C4-2B (cell line): ENCODE results near the gene RXFP3.

Experiments
- H3K27ac ChIP-seq: fragments of 450-650 bp; 2 replicates; pipeline ENCODE4 v1.5.1; 2017
- CTCF ChIP-seq: fragments of 450-650 bp; conservative IDR thresholded peaks from 2 replicates; pipeline ENCODE4 v1.5.1; 2017; ENCODE audit warnings: mild to moderate bottlenecking
- ZFX ChIP-seq: fragments of 450-650 bp; IDR thresholded peaks from 2 replicates; pipeline ENCODE4 v1.6.1; 2017

Gene RXFP3

GRCh38 chr5:33984178-33984577 is 48.0 kb downstream of the RXFP3 start:
- TF ChIP-seq CTCF (no peak), ZFX (no peak)
- H3K27ac ChIP-seq: peak overlapping the region; percentile 4; the same call in 1 of the 2 replicates

GRCh38 chr5:33984671-33985124 is 48.5 kb downstream of the RXFP3 start, which contains the start of gene SLC45A2:
TSS of gene SLC45A2 (minus strand) at chr5:33984693. CDS start at chr5:33984583, 110 bp downstream.
- peak within 1 kb of the TSS; percentile 4; the same call in 1 of the 2 replicates for H3K27ac ChIP-seq
- TF ChIP-seq CTCF: no peak
- TF ChIP-seq ZFX: no peak

- TF ChIP-seq ZFX (no peak), CTCF (no peak)
- H3K27ac ChIP-seq: no peak overlapping the region
Measured at GRCh38 chr5:33985447-33985846, 49.3 kb downstream of the RXFP3 start.
